Pulmonary artery endothelial cell (primary cell): ENCODE results near the gene CHIC2. TPM values are rescaled to one million over a fixed set of nuclear protein-coding genes. Genes with fewer than 3 reads are reported as not detected.

Experiments used
- DNase-seq: peaks from one replicate; pipeline ENCODE4 v3.0.0-alpha.2; 2011; ENCODE audit warnings: low read depth, low spot score
- total RNA-seq: library from RNA; depleted of rRNA; stranded (reverse); fragments of >200 nt; gene quantifications from 2 replicates; pipeline ENCODE4 v1.2.3, GENCODE V29; 2014

Gene CHIC2
- total RNA-seq, 1 donor from 2014 or later = 78.0 TPM

- no peak for DNase-seq
Observed at GRCh38 chr4:54093324-54094240, 29.2 kb upstream of the CHIC2 start.

DNA sequence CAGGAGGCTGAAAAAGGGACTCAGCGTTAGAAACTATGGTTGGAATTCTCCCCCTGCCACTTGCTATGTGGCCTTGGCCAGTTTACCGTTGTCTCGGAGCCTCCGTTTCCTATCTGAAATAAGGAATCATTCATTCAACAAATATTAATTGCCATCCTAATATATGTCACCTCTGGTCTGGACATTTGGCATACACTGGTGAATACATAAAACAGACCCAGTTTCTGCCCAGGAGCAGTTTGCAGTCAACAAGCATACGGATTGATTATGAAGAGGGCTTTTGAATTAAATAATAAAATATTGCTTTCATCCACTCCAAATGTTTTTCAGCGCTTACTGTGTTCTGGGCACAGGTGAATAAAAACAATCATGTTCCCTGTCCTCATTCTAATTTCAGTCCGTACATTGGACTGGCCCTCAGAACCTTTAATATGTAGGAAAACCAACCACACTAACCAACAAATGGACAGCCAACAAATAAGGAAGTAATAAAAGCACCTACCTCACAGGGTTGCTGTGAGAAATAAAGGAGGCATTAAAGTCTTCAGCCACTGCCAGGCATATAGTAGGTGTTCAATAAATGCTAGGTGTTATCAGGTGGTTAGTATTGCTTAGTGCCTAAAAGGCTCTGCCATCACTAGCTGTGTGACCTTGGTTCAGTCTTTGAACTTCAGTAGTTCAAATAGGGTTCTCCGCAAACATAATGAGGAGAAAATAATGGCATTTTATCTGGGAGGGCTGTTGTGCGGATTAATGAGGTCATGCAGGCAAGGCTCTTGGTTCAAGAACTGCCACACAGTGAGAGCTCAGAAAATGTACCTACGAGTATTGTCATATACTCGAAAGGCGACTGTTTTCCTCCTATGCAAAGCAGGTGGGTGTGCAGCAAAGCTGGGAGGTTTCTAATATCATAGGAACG is 28.3 kb upstream of the CHIC2 start:
- no peak for DNase-seq

- DNase-seq = no peak
Observed at GRCh38 chr4:54091637-54092404, 27.4 kb upstream of the CHIC2 start.

GRCh38 chr4:54090804-54091623 is 26.6 kb upstream of the CHIC2 start:
- DNase-seq = no peak

- no peak for DNase-seq
Observed at GRCh38 chr4:54090404-54090803, 26.0 kb upstream of the CHIC2 start.

DNA sequence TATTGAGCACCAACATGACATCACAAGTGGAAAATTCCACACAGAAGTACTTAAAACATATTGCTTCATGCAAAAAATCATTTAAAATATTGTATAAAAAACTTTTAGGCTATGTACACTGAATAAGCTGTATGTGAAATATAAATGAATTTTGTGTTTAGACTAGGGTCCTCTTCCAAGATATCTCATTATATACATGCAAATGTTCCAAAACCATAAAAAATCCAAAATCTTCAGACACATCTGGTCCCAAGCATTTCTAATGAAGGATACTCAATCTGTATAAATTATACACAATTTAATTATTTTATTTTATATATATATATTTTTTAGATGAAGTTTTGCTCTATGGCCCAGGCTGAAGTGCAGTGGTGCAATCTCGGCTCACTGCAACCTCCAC is 25.5 kb upstream of the CHIC2 start:
- DNase-seq = no peak

GRCh38 chr4:54085284-54085683 is 20.9 kb upstream of the CHIC2 start:
- no peak for DNase-seq

DNA sequence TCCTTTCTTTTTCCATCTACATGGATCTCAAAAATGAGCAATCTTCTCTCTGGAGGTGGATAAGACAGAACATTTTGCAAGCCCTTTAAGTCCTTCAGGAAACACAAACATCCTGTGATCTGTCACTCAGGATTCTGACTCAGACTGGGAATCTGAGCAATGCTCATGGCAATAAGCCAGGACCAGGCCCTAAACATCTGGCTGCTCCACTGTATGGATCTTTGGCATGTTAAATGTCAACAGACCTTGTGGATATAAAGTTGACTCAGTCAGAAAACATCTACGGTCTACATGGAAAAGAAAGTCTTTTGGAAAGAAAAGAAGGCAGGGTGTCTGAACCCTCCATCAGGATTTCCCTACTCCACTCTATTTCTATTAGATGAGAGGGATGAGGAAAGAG is 17.8 kb upstream of the CHIC2 start:
- DNase-seq = peak; percentile 89

- no peak for DNase-seq
Observed at GRCh38 chr4:54077812-54078211, 13.4 kb upstream of the CHIC2 start.

GRCh38 chr4:54076673-54077072 is 12.3 kb upstream of the CHIC2 start:
- DNase-seq = no peak

- no peak for DNase-seq
Observed at GRCh38 chr4:54074381-54074780, 10.0 kb upstream of the CHIC2 start.

GRCh38 chr4:54073271-54073880 is 9.0 kb upstream of the CHIC2 start:
- DNase-seq = no peak

DNA sequence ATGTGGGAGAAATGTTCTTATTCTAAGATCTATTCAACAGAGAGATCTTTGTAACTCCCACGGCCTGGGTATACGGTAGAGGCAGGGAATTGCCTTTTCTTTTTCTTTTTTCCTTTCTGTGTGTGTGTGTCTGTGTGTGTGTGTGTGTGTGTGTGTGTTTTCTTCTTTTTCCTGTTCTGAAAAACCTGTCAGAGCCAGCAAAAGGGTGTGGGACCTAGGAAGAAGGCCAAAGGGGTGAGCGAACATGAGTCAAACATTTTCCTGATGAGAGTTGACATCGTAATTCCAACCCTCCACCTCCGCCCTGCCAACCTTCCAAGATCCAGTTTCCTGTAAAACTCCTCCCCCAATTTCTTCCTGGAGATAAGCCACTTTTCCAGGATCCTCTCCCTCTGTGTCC is 2.8 kb upstream of the CHIC2 start:
- peak; percentile 70 for DNase-seq

GRCh38 chr4:54066718-54067129 is 2.3 kb upstream of the CHIC2 start:
- no peak for DNase-seq

DNA sequence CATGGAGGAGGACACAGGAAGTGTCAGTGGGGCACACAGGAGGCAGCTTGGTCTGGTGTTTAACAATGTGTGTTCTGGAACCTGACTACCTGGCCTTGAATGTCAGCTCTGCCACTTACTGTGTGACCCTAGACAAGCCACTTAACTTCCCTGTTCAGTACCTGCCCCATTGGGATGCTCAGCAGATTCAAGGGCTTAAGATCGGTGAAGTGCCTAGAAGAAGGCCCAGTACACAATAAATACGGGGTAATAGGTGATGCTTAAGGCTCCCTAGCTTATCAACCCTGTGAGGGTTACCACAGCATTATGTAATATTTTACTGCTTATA is 1.6 kb upstream of the CHIC2 start:
- no peak for DNase-seq

DNA sequence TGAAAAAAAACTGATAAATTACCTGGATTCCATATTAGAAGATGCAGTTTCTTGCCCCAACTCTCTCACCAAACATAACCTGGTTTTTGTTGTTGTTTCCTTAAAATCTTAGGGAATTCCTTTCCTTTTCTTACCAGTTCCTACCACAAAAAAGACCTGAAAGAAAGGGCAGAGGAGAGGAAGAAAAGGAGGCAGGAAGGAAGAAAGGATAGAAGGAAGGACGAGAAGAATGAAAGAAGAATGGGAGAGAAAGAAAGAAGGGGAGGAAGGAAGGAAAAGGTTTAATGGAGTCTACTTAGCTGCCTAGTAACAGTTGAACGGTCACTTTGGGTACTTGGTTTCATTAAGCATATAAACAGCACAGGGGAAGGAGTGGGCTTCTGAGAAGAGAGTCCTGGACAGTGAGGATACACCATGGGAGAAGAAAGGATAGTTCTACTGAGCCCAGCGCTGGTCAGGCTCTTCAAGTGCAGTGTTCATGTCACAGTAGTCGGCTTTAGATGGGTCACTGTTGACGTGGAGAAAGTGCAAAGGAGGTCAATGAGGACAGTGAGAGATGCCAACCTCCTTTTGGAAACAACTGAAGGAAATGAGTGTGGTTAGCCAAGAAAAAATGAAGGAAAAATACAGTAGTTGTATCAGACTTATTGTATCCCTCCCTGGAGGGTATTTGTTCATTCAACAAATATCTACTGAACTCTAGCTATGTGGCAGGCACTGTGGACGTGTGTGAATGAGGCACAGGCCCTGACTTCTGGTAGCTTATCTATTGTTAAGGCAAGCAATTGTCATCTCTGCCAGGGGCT is 1.1 kb upstream of the CHIC2 start:
- no peak for DNase-seq

DNA sequence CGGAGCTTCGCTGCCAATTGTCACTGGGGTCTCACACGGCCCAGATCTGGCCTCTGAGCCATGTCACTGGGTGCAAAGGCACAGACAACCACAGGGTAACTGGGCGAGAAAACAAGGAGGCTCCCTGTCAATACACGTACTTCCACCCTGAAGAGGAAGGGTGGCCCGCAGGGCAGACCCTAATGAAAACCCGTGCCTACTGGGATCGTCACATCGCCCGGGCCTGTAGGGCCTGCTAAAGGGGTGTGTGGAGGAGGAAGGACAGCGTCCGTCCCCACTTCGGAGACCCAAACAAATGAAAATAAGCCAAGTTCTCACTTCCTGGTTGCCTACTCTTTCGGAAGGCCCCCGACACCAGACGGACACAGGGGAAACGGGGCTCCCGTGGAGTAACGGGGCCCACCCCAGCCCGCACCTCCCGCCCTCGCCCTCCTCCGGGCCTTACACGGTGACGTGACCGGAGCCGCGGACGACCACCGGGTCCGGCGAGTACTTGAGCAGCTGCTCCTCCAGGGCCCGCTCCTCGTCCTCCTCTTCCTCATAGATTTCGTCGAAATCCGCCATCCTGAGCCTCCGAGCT is 578 bp downstream of the CHIC2 start:
- no peak for DNase-seq

DNA sequence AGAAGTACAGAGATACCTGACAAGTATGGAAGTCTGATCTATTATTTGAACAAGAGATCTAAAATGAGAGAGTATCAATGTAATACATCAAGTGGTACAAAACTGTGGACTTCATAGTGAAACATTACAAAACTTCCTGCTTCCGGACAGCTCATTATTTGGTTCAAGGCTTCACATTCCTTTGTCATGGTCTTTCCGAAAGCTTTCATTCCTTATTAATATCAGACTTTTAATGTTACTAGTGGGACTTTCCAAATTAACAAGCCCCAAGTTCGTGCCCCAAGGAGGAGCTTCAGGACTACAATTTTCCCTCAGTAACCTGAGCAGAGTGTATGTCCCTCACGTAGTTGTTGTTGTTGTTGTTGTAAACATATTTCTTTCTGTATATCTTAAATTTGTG is 1.2 kb downstream of the CHIC2 start:
- no peak for DNase-seq

DNA sequence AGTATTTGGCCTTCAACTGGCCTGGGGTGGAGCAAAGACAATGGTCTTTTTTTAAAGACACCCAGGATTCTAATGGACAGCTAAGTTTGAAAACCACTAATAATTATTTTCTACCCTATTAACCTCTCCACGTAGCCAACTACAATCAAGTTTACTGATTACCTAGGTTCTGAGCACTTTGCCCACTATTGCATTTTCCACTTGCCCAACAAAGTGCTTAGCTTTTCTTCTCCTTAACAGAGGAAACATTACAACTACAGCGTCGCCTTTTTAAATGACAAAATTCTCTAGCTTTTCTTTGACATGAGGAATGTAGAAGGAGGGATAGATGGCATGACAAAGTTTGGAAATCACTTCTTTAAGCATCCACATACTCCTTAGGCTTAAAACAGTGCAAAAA is 2.0 kb downstream of the CHIC2 start:
- no peak for DNase-seq
